SK-N-MC (cell line): Measurements from ENCODE around the gene VIPAS39.
"Not testable (repeated sequence)": the region's sequence is repeated elsewhere in the genome, so short reads cannot be mapped to it uniquely, and the experiment has no call there.

ENCODE experiments used
- DNase-seq: peaks from one replicate; pipeline ENCODE4 v3.0.0-alpha.2; 2011; ENCODE audit warnings: low read depth, low spot score
- H3K27ac ChIP-seq: fragments of 200-600 bp; sonication (generic); 2 replicates; pipeline ENCODE4 v1.5.1; 2016; ENCODE audit warnings: mixed run types
- H3K36me3 ChIP-seq: fragments of 200-600 bp; sonication (generic); 2 replicates; pipeline ENCODE4 v1.6.1; 2017; ENCODE audit warnings: antibody characterized with exemption, low read length, mixed read lengths; ENCODE audit not compliant: insufficient read depth
- H3K4me3 ChIP-seq: fragments of 200-600 bp; sonication (generic); 2 replicates; pipeline ENCODE4 v1.5.1; 2016
- H3K9ac ChIP-seq: fragments of 200-600 bp; sonication (generic); 2 replicates; pipeline ENCODE4 v1.8.0; 2017; ENCODE audit warnings: mixed run types, mixed read lengths; ENCODE audit not compliant: insufficient read length
- H3K9me3 ChIP-seq: fragments of 200-600 bp; sonication (generic); 2 replicates; pipeline ENCODE4 v1.6.1; 2017; ENCODE audit warnings: low read depth, mild to moderate bottlenecking, antibody characterized with exemption, low read length, moderate library complexity, mixed read lengths
- EZH2 ChIP-seq: fragments of 200-600 bp; sonication (generic); IDR thresholded peaks from one replicate; pipeline ENCODE4 v1.6.1; 2017; ENCODE audit warnings: antibody characterized with exemption
- FOXP2 ChIP-seq: optimal IDR thresholded peaks from 2 replicates; pipeline ENCODE3; 2011; ENCODE audit warnings: mild to moderate bottlenecking, moderate library complexity; ENCODE audit not compliant: insufficient read depth; ENCODE audit errors: extremely low read length, control extremely low read depth
- POLR2AphosphoS5 ChIP-seq: IDR thresholded peaks from 2 replicates; pipeline ENCODE4 v1.6.1; 2012; ENCODE audit warnings: mild to moderate bottlenecking, low read depth, low read length, borderline replicate concordance

VIPAS39 gene

DNA sequence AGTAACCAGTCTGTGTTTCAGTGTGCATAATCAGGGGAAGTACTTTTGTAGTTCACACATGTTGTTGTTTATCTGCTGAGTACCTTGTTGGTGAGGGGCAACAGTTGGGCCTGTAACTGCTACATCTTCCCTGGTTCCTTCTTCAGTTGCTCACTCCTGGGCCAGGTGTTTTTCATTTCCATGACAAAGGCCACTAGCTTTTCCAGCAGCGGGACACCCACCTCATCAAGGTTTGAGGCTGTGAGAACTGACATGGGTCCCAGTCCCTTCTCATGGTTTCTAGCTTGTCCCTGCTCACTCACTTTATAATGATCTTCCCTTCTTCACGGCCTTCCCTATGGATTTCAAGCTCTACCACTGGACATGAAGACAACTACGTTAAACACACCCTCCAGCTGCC, 32.5 kb downstream of the VIPAS39 start:
- TF ChIP-seq POLR2AphosphoS5 (no peak), EZH2 (no peak), FOXP2 (no peak)
- H3K9ac ChIP-seq: no peak overlapping the region

DNA sequence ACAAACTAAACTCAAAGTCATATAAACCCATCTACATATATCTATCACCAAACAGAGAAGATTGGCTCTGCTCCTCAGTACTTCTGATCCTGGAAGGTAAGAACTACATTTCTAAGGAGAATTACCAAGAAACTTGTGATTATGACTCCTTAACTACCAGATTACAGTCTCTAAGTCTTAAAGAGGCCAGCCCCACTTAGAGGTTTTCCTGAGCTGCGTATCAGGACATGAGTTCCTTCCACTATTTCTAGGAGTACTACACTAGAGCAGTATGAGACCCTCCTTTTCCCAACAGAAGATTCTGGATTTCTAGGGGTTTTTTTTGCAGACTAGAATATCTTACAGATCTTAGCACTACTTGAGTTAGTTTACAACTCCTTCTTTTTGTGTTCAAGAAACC, 34.0 kb downstream of the VIPAS39 start, which contains the start of gene NOXRED1:
NOXRED1 (minus strand) TSS at position 101 of the 400 bp plus-strand sequence. CDS start 634 bp downstream, outside the sequence.
- no peak for DNase-seq
- TF ChIP-seq FOXP2 (no peak), POLR2AphosphoS5 (no peak), EZH2 (no peak)
- peaks cover 15% of the 10 kb centered on the region; the same call in 1 of the 2 replicates for H3K36me3 ChIP-seq
- no peak within 1 kb of the TSS for H3K9ac ChIP-seq
- H3K27ac ChIP-seq: no peak within 1 kb of the TSS
- no peaks in the 10 kb centered on the region for H3K9me3 ChIP-seq
- H3K4me3 ChIP-seq: no peak within 1 kb of the TSS

More for the DNA sequence above, 32.5 kb downstream of the VIPAS39 start:
- no peak overlapping the region for H3K27ac ChIP-seq
- no peak for DNase-seq
- H3K36me3 ChIP-seq: peaks cover 30% of the 10 kb centered on the region; the same call in 1 of the 2 replicates
- H3K9me3 ChIP-seq: no peaks in the 10 kb centered on the region
- no peak overlapping the region for H3K4me3 ChIP-seq

DNA sequence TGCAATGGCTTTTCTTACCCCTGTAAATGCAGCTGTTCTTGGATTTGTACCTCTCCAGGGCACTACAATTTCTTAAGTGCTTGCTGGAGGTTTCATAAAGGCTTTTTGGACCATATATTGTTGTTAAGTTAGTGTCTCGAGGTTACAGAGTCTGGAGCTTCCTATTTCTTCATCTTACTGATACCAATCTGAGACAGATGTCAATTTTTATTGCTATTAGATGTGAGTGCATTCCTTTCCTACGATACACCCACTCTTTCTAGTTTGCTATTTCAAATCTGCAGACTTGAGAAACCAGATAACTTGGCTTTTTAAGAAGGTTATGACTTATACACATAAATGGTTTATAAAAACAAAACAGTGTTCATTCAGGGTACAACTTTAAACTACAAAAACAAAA, 36.2 kb downstream of the VIPAS39 start:
- TF ChIP-seq FOXP2 (no peak), EZH2 (no peak), POLR2AphosphoS5 (no peak)
- DNase-seq: no peak
- Histone ChIP-seq H3K36me3 (no peaks in the 10 kb centered on the region; the same call in 1 of the 2 replicates), H3K27ac (no peak overlapping the region), H3K4me3 (no peak overlapping the region), H3K9ac (no peak overlapping the region), H3K9me3 (no peaks in the 10 kb centered on the region)

DNA sequence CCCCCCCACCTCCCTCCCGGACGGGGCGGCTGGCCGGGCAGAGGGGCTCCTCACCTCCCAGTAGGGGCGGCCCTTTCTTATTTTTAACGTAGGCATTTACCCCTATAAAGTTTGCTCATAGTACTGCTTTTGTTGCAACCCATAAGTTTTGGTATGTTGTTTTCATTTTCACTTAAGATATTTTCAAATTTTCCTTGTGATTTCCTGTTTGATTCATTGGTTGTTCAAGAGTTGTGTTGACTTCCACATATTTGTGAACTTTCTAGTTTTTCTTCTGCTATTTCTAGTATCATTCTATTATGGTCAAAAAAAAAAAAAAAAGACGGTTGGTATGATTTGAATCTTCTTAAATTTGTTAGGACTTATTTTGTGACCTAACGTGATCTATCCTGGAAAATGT, 40.6 kb downstream of the VIPAS39 start:
- Histone ChIP-seq H3K27ac (no peak overlapping the region), H3K36me3 (no peaks in the 10 kb centered on the region), H3K9me3 (no peaks in the 10 kb centered on the region), H3K9ac (no peak overlapping the region), H3K4me3 (no peak overlapping the region)
- TF ChIP-seq FOXP2 (no peak), EZH2 (no peak), POLR2AphosphoS5 (no peak)
- no peak for DNase-seq

DNA sequence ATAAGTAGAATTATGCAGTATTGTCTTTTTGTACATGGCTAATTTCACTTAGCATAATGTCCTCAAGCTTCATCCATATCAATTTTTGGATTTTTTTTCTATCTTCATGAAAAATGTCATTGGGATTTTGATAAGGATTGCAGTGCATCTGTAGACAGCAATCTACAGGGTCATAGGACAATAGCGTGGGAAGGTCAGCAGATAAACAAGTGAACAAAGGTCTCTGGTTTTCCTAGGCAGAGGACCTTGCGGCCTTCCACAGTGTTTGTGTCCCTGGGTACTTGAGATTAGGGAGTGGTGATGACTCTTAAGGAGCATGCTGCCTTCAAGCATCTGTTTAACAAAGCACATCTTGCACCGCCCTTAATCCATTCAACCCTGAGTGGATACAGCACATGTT, 41.3 kb downstream of the VIPAS39 start:
- not testable (repeated sequence) for H3K27ac ChIP-seq, H3K36me3 ChIP-seq, H3K4me3 ChIP-seq, H3K9me3 ChIP-seq, DNase-seq, H3K9ac ChIP-seq

DNA sequence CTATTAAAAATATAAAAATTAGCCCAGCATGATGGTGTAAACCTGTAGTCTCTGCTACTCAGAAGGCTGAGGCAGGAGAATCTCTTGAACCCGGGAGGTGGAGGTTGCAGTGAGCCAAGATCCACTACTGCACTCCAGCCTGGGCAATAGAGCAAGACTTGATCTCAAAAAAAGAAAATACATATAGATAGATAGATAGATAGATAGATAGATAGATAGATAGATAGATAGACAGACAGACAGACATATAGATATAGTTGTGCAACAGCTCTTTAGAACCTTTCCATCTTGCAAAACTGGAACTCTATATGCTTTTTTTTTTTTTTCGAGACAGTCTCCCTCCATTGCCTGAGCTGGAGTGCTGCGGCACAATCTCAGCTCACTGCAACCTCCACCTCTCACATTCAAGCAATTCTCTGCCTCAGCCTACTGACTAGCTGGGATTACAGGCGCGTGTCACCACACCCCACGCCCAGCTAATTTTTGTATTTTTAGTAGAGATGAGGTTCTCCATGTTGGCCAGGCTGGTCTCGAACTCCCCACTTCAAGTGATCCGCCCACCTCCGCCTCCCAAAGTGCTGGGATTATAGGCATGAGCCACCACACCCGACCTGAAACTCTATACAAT, 41.9 kb downstream of the VIPAS39 start:
- not testable (repeated sequence) for DNase-seq, H3K9ac ChIP-seq, H3K4me3 ChIP-seq, H3K9me3 ChIP-seq, H3K27ac ChIP-seq, H3K36me3 ChIP-seq

DNA sequence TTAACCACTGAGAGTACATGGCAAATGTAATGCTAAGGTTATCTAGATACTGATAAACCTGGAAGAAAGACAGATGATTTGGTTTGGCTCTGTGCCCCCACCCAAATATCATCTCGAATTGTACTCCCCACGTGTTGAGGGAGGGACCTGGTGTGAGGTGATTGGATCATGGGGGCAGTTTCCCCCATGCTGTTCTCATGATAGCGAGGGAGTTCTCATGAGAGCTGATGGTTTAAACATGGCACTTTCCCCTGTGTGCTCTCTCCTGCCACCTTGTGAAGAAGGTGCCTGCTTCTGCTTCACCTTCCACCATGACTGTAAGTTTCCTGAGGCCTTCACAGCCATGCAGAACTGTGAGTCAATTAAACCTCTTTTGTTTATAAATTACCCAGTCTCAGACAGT, 48.3 kb downstream of the VIPAS39 start:
- Histone ChIP-seq H3K27ac (no peak overlapping the region), H3K36me3 (no peaks in the 10 kb centered on the region), H3K9ac (no peak overlapping the region), H3K9me3 (no peaks in the 10 kb centered on the region), H3K4me3 (no peak overlapping the region)
- DNase-seq: no peak
- TF ChIP-seq EZH2: no peak
- no peak for TF ChIP-seq FOXP2
- no peak for TF ChIP-seq POLR2AphosphoS5

DNA sequence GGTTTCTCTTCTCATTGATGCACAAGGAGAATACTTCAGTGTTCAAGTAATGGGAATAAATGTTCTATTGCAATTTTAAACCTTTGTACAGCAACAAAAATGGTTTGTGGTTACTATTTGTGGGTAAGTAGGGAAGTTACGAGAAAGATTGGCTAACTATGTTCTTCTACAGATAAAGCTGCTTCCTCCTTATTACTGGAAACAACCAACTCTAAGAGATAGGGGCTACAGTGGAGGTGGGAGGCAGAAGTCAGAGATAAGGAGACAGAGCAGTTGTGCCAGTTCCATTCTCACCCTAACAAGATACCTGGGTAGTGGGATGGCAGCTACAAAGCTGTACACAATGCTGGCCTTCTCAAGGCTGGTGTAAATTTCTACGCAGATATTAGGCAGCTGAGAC, 50.2 kb downstream of the VIPAS39 start:
- Histone ChIP-seq H3K36me3 (no peaks in the 10 kb centered on the region), H3K4me3 (no peak overlapping the region), H3K9me3 (no peaks in the 10 kb centered on the region), H3K9ac (no peak overlapping the region), H3K27ac (no peak overlapping the region)
- no peak for DNase-seq
- TF ChIP-seq EZH2 (no peak), FOXP2 (no peak), POLR2AphosphoS5 (no peak)

DNA sequence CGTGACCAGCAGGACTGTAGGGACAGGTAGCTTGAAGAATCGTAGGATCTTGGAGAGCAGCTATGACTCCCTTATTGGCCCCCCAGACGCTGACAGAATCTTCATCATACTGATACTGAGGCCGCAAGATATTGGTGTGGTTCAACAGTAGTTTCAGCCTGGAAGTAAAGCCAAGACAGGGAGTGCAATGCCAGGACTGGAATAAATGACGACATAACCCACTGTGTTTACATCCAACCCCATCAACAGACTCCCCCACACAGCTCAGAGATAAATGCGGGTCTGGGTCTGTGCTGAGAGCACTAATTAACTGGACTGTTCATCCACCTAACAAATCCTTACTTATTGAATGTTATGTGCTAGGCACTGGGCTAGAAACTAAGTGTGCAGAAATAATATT, 50.7 kb downstream of the VIPAS39 start:
- no peaks in the 10 kb centered on the region for H3K36me3 ChIP-seq
- no peak overlapping the region for H3K4me3 ChIP-seq
- H3K27ac ChIP-seq: no peak overlapping the region
- TF ChIP-seq POLR2AphosphoS5 (no peak), FOXP2 (no peak), EZH2 (no peak)
- no peak for DNase-seq
- no peaks in the 10 kb centered on the region for H3K9me3 ChIP-seq
- H3K9ac ChIP-seq: no peak overlapping the region
